Fibroblast of skin of right quadriceps (primary cell): ENCODE data around the gene OR2B2.
"Not testable (repeated sequence)": the region's sequence is repeated elsewhere in the genome, so short reads cannot be mapped to it uniquely, and the experiment has no call there.

Experiments
- DNase-seq: peaks from one replicate; pipeline ENCODE4 v3.0.0-alpha.2; 2013

The OR2B2 gene

GRCh38 chr6:27911956-27912446 lies at the start of gene OR2B2:
Gene OR2B2, minus strand, starts transcription at chr6:27912396. Its CDS starts 77 bp downstream, at chr6:27912319.
- no peak for DNase-seq

GRCh38 chr6:27957516-27957915 lies 45.3 kb upstream of the OR2B2 start:
- no peak for DNase-seq

- DNase-seq = no peak
Observed at GRCh38 chr6:27956941-27957340, 44.7 kb upstream of the OR2B2 start, which contains the start of gene OR2B6. Gene OR2B6, plus strand, starts transcription at chr6:27957241. Its CDS starts 0 bp downstream, at chr6:27957241.

GRCh38 chr6:27951040-27951439 lies 38.8 kb upstream of the OR2B2 start:
- DNase-seq = no peak

GRCh38 chr6:27948237-27948636 lies 36.0 kb upstream of the OR2B2 start:
- no peak for DNase-seq

GRCh38 chr6:27943072-27943471 lies 30.9 kb upstream of the OR2B2 start:
- not testable (repeated sequence) for DNase-seq

- DNase-seq = no peak
Observed at GRCh38 chr6:27940766-27941165, 28.6 kb upstream of the OR2B2 start.

- DNase-seq = no peak
Observed at GRCh38 chr6:27931209-27931608, 19.0 kb upstream of the OR2B2 start.

- not testable (repeated sequence) for DNase-seq
Observed at GRCh38 chr6:27929930-27930329, 17.7 kb upstream of the OR2B2 start.

GRCh38 chr6:27928041-27928440 lies 15.8 kb upstream of the OR2B2 start:
- DNase-seq = not testable (repeated sequence)

GRCh38 chr6:27924179-27924578 lies 12.0 kb upstream of the OR2B2 start:
- no peak for DNase-seq

- DNase-seq = no peak
Observed at GRCh38 chr6:27922949-27923348, 10.8 kb upstream of the OR2B2 start.

GRCh38 chr6:27908017-27908416 lies 4.2 kb downstream of the OR2B2 start:
- DNase-seq = no peak

GRCh38 chr6:27902335-27903314 lies 9.6 kb downstream of the OR2B2 start:
- peak; percentile 82 for DNase-seq

GRCh38 chr6:27901801-27902200 lies 10.4 kb downstream of the OR2B2 start:
- no peak for DNase-seq

GRCh38 chr6:27900197-27900596 lies 12.0 kb downstream of the OR2B2 start:
- DNase-seq = not testable (repeated sequence)

GRCh38 chr6:27899543-27899942 lies 12.7 kb downstream of the OR2B2 start:
- DNase-seq = no peak

- no peak for DNase-seq
Observed at GRCh38 chr6:27897580-27898206, 14.5 kb downstream of the OR2B2 start.

- DNase-seq = no peak
Observed at GRCh38 chr6:27896398-27896796, 15.8 kb downstream of the OR2B2 start.

GRCh38 chr6:27894839-27895762 lies 17.1 kb downstream of the OR2B2 start:
- DNase-seq = peak; percentile 86

- peak; percentile 97 for DNase-seq
Observed at GRCh38 chr6:27893836-27894807, 18.1 kb downstream of the OR2B2 start.
